ENCODE measurements around the gene TRIP6. TPM values are rescaled to one million over a fixed set of nuclear protein-coding genes. Genes with fewer than 3 reads are reported as not detected.

The TRIP6 gene
- total RNA-seq, 1 donor from 2014 or later = 14.9 TPM

DNA sequence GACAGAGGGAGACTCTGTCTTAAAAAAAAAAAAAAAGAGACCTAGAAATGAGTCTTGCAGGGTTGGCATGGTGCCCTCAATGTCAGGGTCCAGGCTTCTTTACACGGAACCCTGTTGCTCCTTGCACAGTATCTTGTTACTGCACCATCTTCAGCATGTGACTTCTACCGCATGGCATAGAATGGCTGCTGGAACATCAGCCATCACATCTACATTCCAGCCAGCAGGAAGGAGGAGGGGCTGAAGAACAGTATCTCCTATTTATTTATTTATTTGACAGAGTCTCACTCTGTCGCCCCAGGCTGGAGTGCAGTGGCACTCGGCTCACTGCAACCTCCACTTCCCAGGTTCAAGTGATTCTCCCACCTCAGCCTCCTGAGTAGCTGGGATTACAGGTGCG, 32.2 kb downstream of the TRIP6 start:
- no peaks in the 10 kb centered on the region for H3K36me3 ChIP-seq
- H3K27me3 ChIP-seq = peaks cover 34% of the 10 kb centered on the region
- H3K79me2 ChIP-seq (ENCODE audit: low read depth) = no peaks in the 10 kb centered on the region
- TF ChIP-seq, protein P1, sequence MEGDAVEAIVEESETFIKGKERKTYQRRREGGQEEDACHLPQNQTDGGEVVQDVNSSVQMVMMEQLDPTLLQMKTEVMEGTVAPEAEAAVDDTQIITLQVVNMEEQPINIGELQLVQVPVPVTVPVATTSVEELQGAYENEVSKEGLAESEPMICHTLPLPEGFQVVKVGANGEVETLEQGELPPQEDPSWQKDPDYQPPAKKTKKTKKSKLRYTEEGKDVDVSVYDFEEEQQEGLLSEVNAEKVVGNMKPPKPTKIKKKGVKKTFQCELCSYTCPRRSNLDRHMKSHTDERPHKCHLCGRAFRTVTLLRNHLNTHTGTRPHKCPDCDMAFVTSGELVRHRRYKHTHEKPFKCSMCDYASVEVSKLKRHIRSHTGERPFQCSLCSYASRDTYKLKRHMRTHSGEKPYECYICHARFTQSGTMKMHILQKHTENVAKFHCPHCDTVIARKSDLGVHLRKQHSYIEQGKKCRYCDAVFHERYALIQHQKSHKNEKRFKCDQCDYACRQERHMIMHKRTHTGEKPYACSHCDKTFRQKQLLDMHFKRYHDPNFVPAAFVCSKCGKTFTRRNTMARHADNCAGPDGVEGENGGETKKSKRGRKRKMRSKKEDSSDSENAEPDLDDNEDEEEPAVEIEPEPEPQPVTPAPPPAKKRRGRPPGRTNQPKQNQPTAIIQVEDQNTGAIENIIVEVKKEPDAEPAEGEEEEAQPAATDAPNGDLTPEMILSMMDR (IDR thresholded peaks at IDR 0.05) = no peak
- TF ChIP-seq EZH2phosphoT487 (IDR thresholded peaks at IDR 0.05) (no peak), EZH2 (IDR thresholded peaks at IDR 0.05) (no peak)
- peaks cover 13% of the 10 kb centered on the region for H3F3A ChIP-seq (ENCODE audit: low read depth)
- peaks cover 1% of the 10 kb centered on the region for H3K4me1 ChIP-seq
- Mint-ChIP-seq H3K36me3 (no peaks in the 10 kb centered on the region), H3K4me1 (peaks cover 9% of the 10 kb centered on the region), H3K27me3 (ENCODE audit: insufficient read depth, low read depth) (peaks cover 23% of the 10 kb centered on the region), H3K27ac (no peak overlapping the region), H3K4me3 (no peak overlapping the region), H3K9me3 (no peaks in the 10 kb centered on the region)
- no peak overlapping the region for H2AFZ ChIP-seq (replicated peaks)
- H3K27ac ChIP-seq = no peak overlapping the region
- H4K20me1 ChIP-seq (ENCODE audit: low read depth) = peaks cover 5% of the 10 kb centered on the region
- H3K4me3 ChIP-seq = no peak overlapping the region
- H3K9me3 ChIP-seq (ENCODE audit: low read depth) = no peaks in the 10 kb centered on the region
- no peak for DNase-seq (ENCODE audit: low spot score)
- H3K4me2 ChIP-seq = no peak overlapping the region
- H3K9ac ChIP-seq = no peak overlapping the region

DNA sequence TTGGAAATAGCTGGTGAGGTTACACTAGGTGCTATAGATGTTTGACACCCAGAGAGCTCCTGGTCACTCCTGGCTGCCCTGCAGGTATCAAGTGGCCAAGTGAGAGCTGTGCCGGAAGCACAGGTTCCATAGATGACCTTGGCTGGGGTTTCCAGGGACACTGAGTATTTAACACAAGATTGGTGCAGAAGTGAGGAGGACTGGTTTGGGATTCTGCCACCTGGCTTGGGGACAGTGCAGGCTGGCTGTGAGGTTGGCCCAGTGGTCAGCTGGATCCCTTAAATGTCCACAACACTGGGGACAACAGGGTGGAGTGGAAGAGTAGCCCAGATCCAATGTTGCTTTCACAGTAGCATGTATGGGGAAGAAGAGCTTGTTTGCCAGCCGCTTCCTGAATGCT, 33.8 kb downstream of the TRIP6 start:
- H3K9me3 Mint-ChIP-seq = no peaks in the 10 kb centered on the region
- Histone ChIP-seq H2AFZ (replicated peaks) (no peak overlapping the region), H4K20me1 (ENCODE audit: low read depth) (peaks cover 4% of the 10 kb centered on the region), H3K36me3 (no peaks in the 10 kb centered on the region), H3F3A (ENCODE audit: low read depth) (peaks cover 11% of the 10 kb centered on the region), H3K79me2 (ENCODE audit: low read depth) (no peaks in the 10 kb centered on the region), H3K9ac (no peak overlapping the region), H3K4me3 (no peak overlapping the region), H3K4me1 (no peaks in the 10 kb centered on the region), H3K27ac (no peak overlapping the region), H3K9me3 (ENCODE audit: low read depth) (no peaks in the 10 kb centered on the region), H3K27me3 (peaks cover 21% of the 10 kb centered on the region), H3K4me2 (no peak overlapping the region)
- TF ChIP-seq EZH2phosphoT487 (IDR thresholded peaks at IDR 0.05) = no peak
- TF ChIP-seq, protein P1 (IDR thresholded peaks at IDR 0.05) = no peak
- TF ChIP-seq EZH2 (IDR thresholded peaks at IDR 0.05) = no peak
- H3K27me3 Mint-ChIP-seq (ENCODE audit: insufficient read depth, low read depth) = peaks cover 22% of the 10 kb centered on the region
- no peak overlapping the region for H3K27ac Mint-ChIP-seq
- DNase-seq (ENCODE audit: low spot score) = no peak
- H3K36me3 Mint-ChIP-seq = no peaks in the 10 kb centered on the region
- H3K4me1 Mint-ChIP-seq = peaks cover 8% of the 10 kb centered on the region
- peak overlapping the region; percentile 51 for H3K4me3 Mint-ChIP-seq

DNA sequence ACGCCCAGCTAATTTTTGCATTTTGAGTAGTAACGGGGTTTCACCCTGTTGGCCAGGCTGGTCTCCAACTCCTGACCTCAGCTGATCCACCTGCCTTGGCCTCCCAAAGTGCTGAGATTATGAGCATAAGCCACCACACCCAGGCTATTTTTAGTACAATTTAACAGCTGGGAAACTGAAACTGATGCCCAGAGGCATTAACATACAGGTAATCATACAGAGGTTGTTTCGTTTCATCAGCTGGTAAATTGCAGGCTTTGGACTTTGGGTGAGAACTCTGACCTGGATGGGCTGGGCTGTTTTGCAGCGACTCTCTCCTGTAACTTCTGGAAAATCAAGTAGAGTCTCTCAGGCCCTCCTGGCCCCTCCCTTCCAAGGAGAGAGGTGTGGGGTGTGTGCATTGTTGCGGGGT, 34.7 kb downstream of the TRIP6 start:
- no peak for DNase-seq (ENCODE audit: low spot score)
- Histone ChIP-seq H3K9ac (no peak overlapping the region), H3K27ac (no peak overlapping the region), H3K9me3 (ENCODE audit: low read depth) (no peaks in the 10 kb centered on the region), H3K36me3 (no peaks in the 10 kb centered on the region), H3K4me2 (no peak overlapping the region), H3K4me3 (no peak overlapping the region), H3F3A (ENCODE audit: low read depth) (peaks cover 7% of the 10 kb centered on the region), H3K27me3 (peaks cover 12% of the 10 kb centered on the region), H2AFZ (replicated peaks) (no peak overlapping the region), H3K4me1 (no peaks in the 10 kb centered on the region), H4K20me1 (ENCODE audit: low read depth) (no peaks in the 10 kb centered on the region), H3K79me2 (ENCODE audit: low read depth) (no peaks in the 10 kb centered on the region)
- Mint-ChIP-seq H3K4me3 (no peak overlapping the region), H3K9me3 (no peaks in the 10 kb centered on the region), H3K36me3 (no peaks in the 10 kb centered on the region), H3K27ac (no peak overlapping the region), H3K4me1 (peaks cover 3% of the 10 kb centered on the region), H3K27me3 (ENCODE audit: insufficient read depth, low read depth) (peaks cover 17% of the 10 kb centered on the region)
- TF ChIP-seq, protein P1 (IDR thresholded peaks at IDR 0.05) = no peak
- no peak for TF ChIP-seq EZH2 (IDR thresholded peaks at IDR 0.05)
- no peak for TF ChIP-seq EZH2phosphoT487 (IDR thresholded peaks at IDR 0.05)

Data from neural progenitor cell (in vitro differentiated cells).